HepG2 (cell line): ENCODE data around the gene RERE. TPM values are rescaled to one million over a fixed set of nuclear protein-coding genes. Genes with fewer than 3 reads are reported as not detected.
A peak's percentile ranks its signal among the peaks of the same experiment; 100 is the strongest.

ENCODE experiments used
- FIP1L1 ChIP-seq: fragments of 200-400 bp; formaldehyde crosslinking; IDR thresholded peaks from 2 replicates; pipeline ENCODE4 v1.6.1; 2018; ENCODE audit warnings: low read depth, mild to moderate bottlenecking, low read length, moderate library complexity, borderline replicate concordance; ENCODE audit not compliant: insufficient read depth
- HDAC2 ChIP-seq: sonication (generic); formaldehyde crosslinking; IDR thresholded peaks from 2 replicates; pipeline ENCODE4 v1.4.0; 2020; ENCODE audit warnings: missing genetic modification reagents
- HMGA1 ChIP-seq: sonication (generic); formaldehyde crosslinking; conservative IDR thresholded peaks from 2 replicates; pipeline ENCODE4 v1.4.0; 2020; ENCODE audit warnings: missing genetic modification reagents
- KLF11 ChIP-seq: IDR thresholded peaks from 2 replicates; pipeline ENCODE4 v1.6.1; 2016; ENCODE audit warnings: missing compliant biosample characterization
- KLF9 ChIP-seq: IDR thresholded peaks from 2 replicates; pipeline ENCODE4 v1.6.1; 2016; ENCODE audit warnings: low read depth
- NCOA2 ChIP-seq: sonication (generic); formaldehyde crosslinking; IDR thresholded peaks from 2 replicates; pipeline ENCODE4 v1.8.0; 2022; ENCODE audit warnings: inconsistent platforms
- NFKB2 ChIP-seq: sonication (generic); formaldehyde crosslinking; IDR thresholded peaks from 2 replicates; pipeline ENCODE4 v1.4.0; 2020; ENCODE audit warnings: missing genetic modification reagents, borderline replicate concordance
- ONECUT2 ChIP-seq: sonication (generic); formaldehyde crosslinking; IDR thresholded peaks from 2 replicates; pipeline ENCODE4 v1.4.0; 2020; ENCODE audit warnings: missing genetic modification reagents
- THAP11 ChIP-seq: IDR thresholded peaks from 2 replicates; pipeline ENCODE4 v1.6.1; 2016; ENCODE audit warnings: missing biosample characterization, missing genetic modification reagents
- TMF1 ChIP-seq: sonication (generic); formaldehyde crosslinking; IDR thresholded peaks from 2 replicates; pipeline ENCODE4 v1.8.1; 2022; ENCODE audit warnings: low read depth, missing genetic modification reagents
- XBP1 ChIP-seq: sonication (generic); formaldehyde crosslinking; IDR thresholded peaks from 2 replicates; pipeline ENCODE4 v1.5.0; 2020; ENCODE audit warnings: missing genetic modification reagents
- ZBTB8A ChIP-seq: sonication (generic); formaldehyde crosslinking; IDR thresholded peaks from 2 replicates; pipeline ENCODE4 v1.4.0; 2020; ENCODE audit warnings: mild to moderate bottlenecking, low read depth, missing genetic modification reagents, borderline replicate concordance
- ZFX ChIP-seq: sonication (generic); formaldehyde crosslinking; IDR thresholded peaks from 2 replicates; pipeline ENCODE4 v1.4.0; 2020; ENCODE audit warnings: mild to moderate bottlenecking, low read depth, missing genetic modification reagents, moderate library complexity
- ZNF12 ChIP-seq: sonication (generic); formaldehyde crosslinking; IDR thresholded peaks from 2 replicates; pipeline ENCODE4 v1.5.0; 2020; ENCODE audit warnings: missing genetic modification reagents
- ZNF124 ChIP-seq: sonication (generic); formaldehyde crosslinking; IDR thresholded peaks from 2 replicates; pipeline ENCODE4 v1.4.0; 2020; ENCODE audit warnings: missing genetic modification reagents
- ZNF337 ChIP-seq: sonication (generic); formaldehyde crosslinking; IDR thresholded peaks from 2 replicates; pipeline ENCODE4 v1.5.1; 2020; ENCODE audit warnings: missing genetic modification reagents, low read depth, mild to moderate bottlenecking, borderline replicate concordance
- ZNF367 ChIP-seq: sonication (generic); formaldehyde crosslinking; IDR thresholded peaks from 2 replicates; pipeline ENCODE4 v1.4.0; 2020; ENCODE audit warnings: missing genetic modification reagents, borderline replicate concordance
- ZNF382 ChIP-seq: sonication (generic); formaldehyde crosslinking; IDR thresholded peaks from 2 replicates; pipeline ENCODE4 v1.5.0; 2020; ENCODE audit warnings: missing genetic modification reagents, mild to moderate bottlenecking, borderline replicate concordance
- ZNF496 ChIP-seq: sonication (generic); formaldehyde crosslinking; IDR thresholded peaks from 2 replicates; pipeline ENCODE4 v1.8.1; 2023; ENCODE audit warnings: mild to moderate bottlenecking, moderate library complexity, missing genetic modification reagents; ENCODE audit not compliant: insufficient replicate concordance
- ZNF552 ChIP-seq: sonication (generic); formaldehyde crosslinking; IDR thresholded peaks from 2 replicates; pipeline ENCODE4 v1.9.0; 2022; ENCODE audit warnings: missing genetic modification reagents, mild to moderate bottlenecking, borderline replicate concordance
- ZNF644 ChIP-seq: IDR thresholded peaks from 2 replicates; pipeline ENCODE4 v1.6.1; 2016; ENCODE audit warnings: low read depth
- ZNF788 ChIP-seq: sonication (generic); formaldehyde crosslinking; IDR thresholded peaks from 2 replicates; pipeline ENCODE4 v1.5.0; 2020; ENCODE audit warnings: mild to moderate bottlenecking, missing genetic modification reagents, borderline replicate concordance
- polyA plus RNA-seq, 8 experiments: library from polyadenylated mRNA; depleted of rRNA in 3 of 8; stranded (reverse) in 7 of 8; unstranded in 1 of 8; fragments of >200 nt; fragmentation: Illumina TruSeq in 4 of 8; extraction: Trizol in 4 of 8; gene quantifications; 2 replicates each; pipeline versions ENCODE4 v1.2.1 to v1.2.3, GENCODE V29; 2011 to 2016; ENCODE audit warnings: low read depth in 4 of 8, missing spikeins in 1 of 8, mixed read lengths in 1 of 8; ENCODE audit not compliant: insufficient read depth in 1 of 8
- total RNA-seq, 5 experiments: library from RNA; depleted of rRNA; stranded (reverse); fragments of >200 nt; fragmentation: Illumina TruSeq; extraction: Trizol; gene quantifications; 2 replicates each; pipeline ENCODE4 v1.2.3, GENCODE V29; 2016; ENCODE audit warnings: low read depth in 1 of 5
- TF ChIP-seq, protein P1 (sequence below): sonication (generic); formaldehyde crosslinking; IDR thresholded peaks from 2 replicates; pipeline ENCODE4 v1.4.0; 2020; ENCODE audit warnings: mild to moderate bottlenecking, missing genetic modification reagents
- TF ChIP-seq, protein P2 (sequence below): sonication (generic); formaldehyde crosslinking; IDR thresholded peaks from 2 replicates; pipeline ENCODE4 v1.5.1; 2020; ENCODE audit warnings: mild to moderate bottlenecking, missing genetic modification reagents, borderline replicate concordance
- TF ChIP-seq, protein P3 (sequence below): sonication (generic); formaldehyde crosslinking; IDR thresholded peaks from 2 replicates; pipeline ENCODE4 v1.8.0; 2022; ENCODE audit warnings: mild to moderate bottlenecking, missing genetic modification reagents; ENCODE audit not compliant: insufficient replicate concordance
- TF ChIP-seq, protein P4 (sequence below): sonication (generic); formaldehyde crosslinking; IDR thresholded peaks from 2 replicates; pipeline ENCODE4 v1.8.0; 2022; ENCODE audit warnings: low read depth, missing genetic modification reagents

RERE gene
- total and polyA plus RNA-seq, 2 of the 13 experiments (the other 11 are each of a cell fraction or from before 2014, with no cell fraction given) = 18.3 to 21.9 TPM

DNA sequence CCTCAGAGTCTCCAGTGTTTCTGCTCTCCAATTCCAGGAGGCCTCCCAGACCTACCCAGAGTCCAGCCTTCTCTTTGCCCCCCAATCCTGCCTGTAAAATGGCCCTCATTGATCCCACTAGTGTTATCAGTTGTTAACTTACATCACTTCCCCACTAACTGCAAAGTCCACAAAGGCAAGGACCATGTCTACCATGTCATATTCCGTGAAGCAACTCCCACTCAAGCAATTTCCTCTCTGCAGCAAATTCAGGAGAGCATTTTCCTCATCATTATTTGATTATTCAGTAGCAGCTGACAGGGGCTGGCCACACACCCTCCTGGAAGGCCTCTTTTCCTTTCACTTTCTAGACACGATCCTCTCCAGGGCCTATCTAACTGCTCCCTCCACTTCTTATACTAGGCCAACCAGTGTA is 153.5 kb downstream of the RERE start (continued):
- no peak for TF ChIP-seq ZBTB8A (CRISPR knock-in tag)
- TF ChIP-seq FIP1L1 = no peak
- TF ChIP-seq, protein P1, sequence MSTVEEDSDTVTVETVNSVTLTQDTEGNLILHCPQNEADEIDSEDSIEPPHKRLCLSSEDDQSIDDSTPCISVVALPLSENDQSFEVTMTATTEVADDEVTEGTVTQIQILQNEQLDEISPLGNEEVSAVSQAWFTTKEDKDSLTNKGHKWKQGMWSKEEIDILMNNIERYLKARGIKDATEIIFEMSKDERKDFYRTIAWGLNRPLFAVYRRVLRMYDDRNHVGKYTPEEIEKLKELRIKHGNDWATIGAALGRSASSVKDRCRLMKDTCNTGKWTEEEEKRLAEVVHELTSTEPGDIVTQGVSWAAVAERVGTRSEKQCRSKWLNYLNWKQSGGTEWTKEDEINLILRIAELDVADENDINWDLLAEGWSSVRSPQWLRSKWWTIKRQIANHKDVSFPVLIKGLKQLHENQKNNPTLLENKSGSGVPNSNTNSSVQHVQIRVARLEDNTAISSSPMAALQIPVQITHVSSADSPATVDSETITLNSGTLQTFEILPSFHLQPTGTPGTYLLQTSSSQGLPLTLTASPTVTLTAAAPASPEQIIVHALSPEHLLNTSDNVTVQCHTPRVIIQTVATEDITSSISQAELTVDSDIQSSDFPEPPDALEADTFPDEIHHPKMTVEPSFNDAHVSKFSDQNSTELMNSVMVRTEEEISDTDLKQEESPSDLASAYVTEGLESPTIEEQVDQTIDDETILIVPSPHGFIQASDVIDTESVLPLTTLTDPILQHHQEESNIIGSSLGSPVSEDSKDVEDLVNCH (CRISPR knock-in tag) = no peak
- TF ChIP-seq, protein P2, sequence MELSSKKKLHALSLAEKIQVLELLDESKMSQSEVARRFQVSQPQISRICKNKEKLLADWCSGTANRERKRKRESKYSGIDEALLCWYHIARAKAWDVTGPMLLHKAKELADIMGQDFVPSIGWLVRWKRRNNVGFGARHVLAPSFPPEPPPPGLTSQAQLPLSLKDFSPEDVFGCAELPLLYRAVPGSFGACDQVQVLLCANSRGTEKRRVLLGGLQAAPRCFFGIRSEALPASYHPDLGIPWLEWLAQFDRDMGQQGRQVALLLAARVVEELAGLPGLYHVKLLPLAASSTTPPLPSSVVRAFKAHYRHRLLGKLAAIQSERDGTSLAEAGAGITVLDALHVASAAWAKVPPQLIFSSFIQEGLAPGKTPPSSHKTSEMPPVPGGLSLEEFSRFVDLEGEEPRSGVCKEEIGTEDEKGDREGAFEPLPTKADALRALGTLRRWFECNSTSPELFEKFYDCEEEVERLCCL = no peak
- TF ChIP-seq NCOA2 (CRISPR knock-in tag) = peak; percentile 69; the same call in 1 of the 2 replicates
- TF ChIP-seq THAP11 (CRISPR knock-in tag) = no peak
- TF ChIP-seq ZNF382 (CRISPR knock-in tag) = no peak
- TF ChIP-seq ZNF124 (CRISPR knock-in tag) = 0 out of 2 replicates have a peak, but pooled peaks have one; percentile 43
- no peak for TF ChIP-seq TMF1
- TF ChIP-seq ZNF552 = no peak
- peak; percentile 92 for TF ChIP-seq ZNF644 (CRISPR knock-in tag)
- TF ChIP-seq KLF9 = no peak
- TF ChIP-seq HMGA1 (CRISPR knock-in tag) = no peak
- no peak for TF ChIP-seq ZNF788
- TF ChIP-seq ONECUT2 = peak; percentile 72
- peak; percentile 79 for TF ChIP-seq HDAC2
- no peak for TF ChIP-seq KLF11 (CRISPR knock-in tag)
- no peak for TF ChIP-seq ZNF337
- peak; percentile 21; the same call in 1 of the 2 replicates for TF ChIP-seq ZFX (CRISPR knock-in tag)
- no peak for TF ChIP-seq XBP1 (CRISPR knock-in tag)
- TF ChIP-seq, protein P3, sequence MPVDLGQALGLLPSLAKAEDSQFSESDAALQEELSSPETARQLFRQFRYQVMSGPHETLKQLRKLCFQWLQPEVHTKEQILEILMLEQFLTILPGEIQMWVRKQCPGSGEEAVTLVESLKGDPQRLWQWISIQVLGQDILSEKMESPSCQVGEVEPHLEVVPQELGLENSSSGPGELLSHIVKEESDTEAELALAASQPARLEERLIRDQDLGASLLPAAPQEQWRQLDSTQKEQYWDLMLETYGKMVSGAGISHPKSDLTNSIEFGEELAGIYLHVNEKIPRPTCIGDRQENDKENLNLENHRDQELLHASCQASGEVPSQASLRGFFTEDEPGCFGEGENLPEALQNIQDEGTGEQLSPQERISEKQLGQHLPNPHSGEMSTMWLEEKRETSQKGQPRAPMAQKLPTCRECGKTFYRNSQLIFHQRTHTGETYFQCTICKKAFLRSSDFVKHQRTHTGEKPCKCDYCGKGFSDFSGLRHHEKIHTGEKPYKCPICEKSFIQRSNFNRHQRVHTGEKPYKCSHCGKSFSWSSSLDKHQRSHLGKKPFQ (CRISPR knock-in tag) = no peak
- peak; percentile 76; the same call in 1 of the 2 replicates for TF ChIP-seq ZNF12 (CRISPR knock-in tag)
- no peak for TF ChIP-seq ZNF496 (CRISPR knock-in tag)
- no peak for TF ChIP-seq ZNF367 (CRISPR knock-in tag)
- TF ChIP-seq, protein P4, sequence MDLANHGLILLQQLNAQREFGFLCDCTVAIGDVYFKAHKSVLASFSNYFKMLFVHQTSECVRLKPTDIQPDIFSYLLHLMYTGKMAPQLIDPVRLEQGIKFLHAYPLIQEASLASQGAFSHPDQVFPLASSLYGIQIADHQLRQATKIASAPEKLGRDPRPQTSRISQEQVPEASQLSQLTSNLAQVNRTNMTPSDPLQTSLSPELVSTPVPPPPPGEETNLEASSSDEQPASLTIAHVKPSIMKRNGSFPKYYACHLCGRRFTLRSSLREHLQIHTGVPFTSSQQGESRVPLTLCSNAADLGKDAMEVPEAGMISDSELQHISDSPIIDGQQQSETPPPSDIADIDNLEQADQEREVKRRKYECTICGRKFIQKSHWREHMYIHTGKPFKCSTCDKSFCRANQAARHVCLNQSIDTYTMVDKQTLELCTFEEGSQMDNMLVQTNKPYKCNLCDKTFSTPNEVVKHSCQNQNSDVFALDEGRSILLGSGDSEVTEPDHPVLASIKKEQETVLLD (CRISPR knock-in tag) = no peak
- no peak for TF ChIP-seq NFKB2 (CRISPR knock-in tag)
